SK-N-SH treated with all-trans-retinoic acid at 6 μM for 48 hours (cell line): ENCODE measurements around the gene ADARB2.

ENCODE experiments used
- ATAC-seq: fragments of 200-7000 bp; cut with Tn5 transposase; 3 replicates; pipeline ENCODE4 v1.9.1; 2020; ENCODE audit warnings: mild to moderate bottlenecking, moderate library complexity
- ARNTL ChIP-seq: fragments of 450-650 bp; formaldehyde crosslinking; IDR thresholded peaks from 2 replicates; pipeline ENCODE4 v1.5.0; 2020; ENCODE audit warnings: low read depth, mild to moderate bottlenecking, moderate library complexity, borderline replicate concordance
- CSDC2 ChIP-seq: fragments of 250-450 bp; sonication (Bioruptor Pico); IDR thresholded peaks from 2 replicates; pipeline ENCODE4 v1.5.0; 2020; ENCODE audit warnings: mild to moderate bottlenecking, moderate library complexity
- ESRRG ChIP-seq: fragments of 250-450 bp; sonication (Bioruptor Pico); IDR thresholded peaks from 2 replicates; pipeline ENCODE4 v1.6.1; 2021; ENCODE audit warnings: mild to moderate bottlenecking
- GLIS3 ChIP-seq: fragments of 250-450 bp; sonication (Bioruptor Pico); IDR thresholded peaks from 2 replicates; pipeline ENCODE4 v1.5.0; 2020; ENCODE audit warnings: mild to moderate bottlenecking, moderate library complexity
- ISL1 ChIP-seq: fragments of 250-450 bp; sonication (Bioruptor Pico); IDR thresholded peaks from 2 replicates; pipeline ENCODE4 v2.1.2; 2022; ENCODE audit warnings: mild to moderate bottlenecking, moderate library complexity
- OSR1 ChIP-seq: fragments of 250-450 bp; sonication (Bioruptor Pico); IDR thresholded peaks from 2 replicates; pipeline ENCODE4 v1.8.0; 2022; ENCODE audit warnings: moderate library complexity, mild to moderate bottlenecking, inconsistent platforms
- PPARA ChIP-seq: fragments of 250-450 bp; sonication (Bioruptor Pico); IDR thresholded peaks from 2 replicates; pipeline ENCODE4 v1.5.0; 2020; ENCODE audit warnings: mild to moderate bottlenecking, borderline replicate concordance
- RARB ChIP-seq: fragments of 250-450 bp; sonication (Bioruptor Pico); IDR thresholded peaks from 2 replicates; pipeline ENCODE4 v1.8.0; 2021; ENCODE audit warnings: mild to moderate bottlenecking, moderate library complexity
- SNAI2 ChIP-seq: fragments of 250-450 bp; sonication (Bioruptor Pico); IDR thresholded peaks from 2 replicates; pipeline ENCODE4 v1.5.0; 2020; ENCODE audit warnings: mild to moderate bottlenecking, moderate library complexity
- TCF4 ChIP-seq: fragments of 250-450 bp; sonication (Bioruptor Pico); IDR thresholded peaks from 2 replicates; pipeline ENCODE4 v1.8.0; 2021; ENCODE audit warnings: mild to moderate bottlenecking, moderate library complexity, borderline replicate concordance
- TOX ChIP-seq: fragments of 250-450 bp; sonication (Bioruptor Pico); IDR thresholded peaks from 2 replicates; pipeline ENCODE4 v1.8.0; 2021; ENCODE audit warnings: mild to moderate bottlenecking, moderate library complexity, borderline replicate concordance
- ZC3H10 ChIP-seq: fragments of 250-450 bp; sonication (Bioruptor Pico); IDR thresholded peaks from 2 replicates; pipeline ENCODE4 v1.5.1; 2021; ENCODE audit warnings: mild to moderate bottlenecking, moderate library complexity
- ZFP30 ChIP-seq: fragments of 450-650 bp; formaldehyde crosslinking; IDR thresholded peaks from 2 replicates; pipeline ENCODE4 v1.5.0; 2022; ENCODE audit warnings: mild to moderate bottlenecking, moderate library complexity
- ZNF565 ChIP-seq: fragments of 450-650 bp; formaldehyde crosslinking; conservative IDR thresholded peaks from 2 replicates; pipeline ENCODE4 v1.5.0; 2020; ENCODE audit warnings: low read depth, mild to moderate bottlenecking, moderate library complexity
- ZNF70 ChIP-seq: fragments of 450-650 bp; formaldehyde crosslinking; IDR thresholded peaks from 2 replicates; pipeline ENCODE4 v1.5.0; 2020; ENCODE audit warnings: mild to moderate bottlenecking, moderate library complexity
- ZNF8 ChIP-seq: fragments of 450-650 bp; formaldehyde crosslinking; IDR thresholded peaks from 2 replicates; pipeline ENCODE4 v1.5.0; 2020; ENCODE audit warnings: mild to moderate bottlenecking, moderate library complexity
- TF ChIP-seq, protein P1 (sequence below): fragments of 250-450 bp; sonication (Bioruptor Pico); IDR thresholded peaks from 2 replicates; pipeline ENCODE4 v1.8.0; 2020; ENCODE audit warnings: mild to moderate bottlenecking, moderate library complexity, borderline replicate concordance
- TF ChIP-seq, protein P2 (sequence below): fragments of 250-450 bp; sonication (Bioruptor Pico); IDR thresholded peaks from 2 replicates; pipeline ENCODE4 v1.5.0; 2020; ENCODE audit warnings: mild to moderate bottlenecking, moderate library complexity
- TF ChIP-seq, protein P3 (sequence below): fragments of 250-450 bp; sonication (Bioruptor Pico); IDR thresholded peaks from 2 replicates; pipeline ENCODE4 v1.5.1; 2020; ENCODE audit warnings: low read depth, mild to moderate bottlenecking, moderate library complexity
- TF ChIP-seq, protein P4 (sequence below): fragments of 250-450 bp; sonication (Bioruptor Pico); IDR thresholded peaks from 2 replicates; pipeline ENCODE4 v1.5.1; 2021; ENCODE audit warnings: mild to moderate bottlenecking, moderate library complexity
- TF ChIP-seq, protein P5 (sequence below): fragments of 250-450 bp; sonication (Bioruptor Pico); IDR thresholded peaks from 2 replicates; pipeline ENCODE4 v1.8.0; 2021; ENCODE audit warnings: low read depth, mild to moderate bottlenecking, moderate library complexity, borderline replicate concordance

Gene ADARB2

DNA sequence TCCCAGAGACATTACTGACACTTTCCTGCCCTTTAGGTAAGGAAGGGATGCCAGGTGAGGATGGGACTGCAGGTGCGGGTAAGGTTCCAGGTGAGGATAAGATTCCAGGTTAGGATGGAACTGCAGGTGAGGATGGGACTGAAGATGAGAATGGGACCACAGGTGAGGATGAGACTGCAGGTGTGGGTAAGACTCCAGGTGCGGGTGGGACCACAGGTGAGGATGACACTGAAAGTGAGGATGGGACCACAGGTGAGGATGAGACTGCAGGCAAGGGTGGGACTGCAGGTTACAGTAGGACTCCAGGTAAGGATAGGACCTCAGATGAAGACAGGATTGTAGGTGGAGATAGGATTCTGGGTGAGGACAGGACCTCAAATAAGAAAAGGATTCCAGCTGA, 358.9 kb downstream of the ADARB2 start:
- TF ChIP-seq OSR1 (CRISPR knock-in tag) = no peak
- no peak for TF ChIP-seq PPARA
- no peak for TF ChIP-seq ZC3H10 (CRISPR knock-in tag)
- no peak for TF ChIP-seq ISL1
- ATAC-seq = no peak

DNA sequence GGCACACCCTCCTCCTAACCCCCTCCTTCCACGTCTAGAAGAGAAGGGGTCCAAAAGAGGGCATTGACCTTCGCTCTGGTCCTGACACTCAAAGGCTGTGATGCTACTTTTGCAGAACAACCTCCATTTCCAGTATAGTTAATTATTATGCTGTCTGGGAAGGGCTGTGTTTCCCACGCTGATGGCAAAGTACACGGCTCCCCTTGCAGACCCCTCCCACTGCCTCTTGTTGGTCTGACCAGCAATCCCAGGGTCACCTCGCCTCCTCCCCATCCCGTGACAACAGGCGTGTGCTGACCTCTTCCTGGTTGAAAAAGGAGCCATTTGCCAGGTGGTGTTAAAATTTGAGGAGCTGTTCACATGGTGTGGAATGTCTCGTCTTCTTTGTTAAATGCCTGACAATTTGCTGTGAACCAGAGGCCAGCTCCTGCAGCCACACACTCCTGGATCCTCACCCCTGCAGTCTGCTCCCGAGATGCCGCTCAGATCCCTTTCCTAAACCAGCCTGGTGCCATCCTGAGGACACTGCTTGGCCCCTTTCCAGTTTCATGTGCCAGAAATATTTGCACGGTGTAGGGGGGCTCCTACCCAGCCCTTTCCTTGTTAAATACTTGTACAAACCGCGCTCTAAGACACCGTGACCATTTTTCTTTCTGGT, 359.5 kb downstream of the ADARB2 start:
- no peak for ATAC-seq
- no peak for TF ChIP-seq ZNF565 (CRISPR knock-in tag)
- no peak for TF ChIP-seq OSR1 (CRISPR knock-in tag)
- no peak for TF ChIP-seq ISL1
- TF ChIP-seq SNAI2 (CRISPR knock-in tag) = no peak
- TF ChIP-seq TCF4 = no peak
- TF ChIP-seq PPARA = no peak
- no peak for TF ChIP-seq ZC3H10 (CRISPR knock-in tag)
- no peak for TF ChIP-seq ESRRG (CRISPR knock-in tag)
- no peak for TF ChIP-seq ARNTL (CRISPR knock-in tag)
- TF ChIP-seq, protein P1, sequence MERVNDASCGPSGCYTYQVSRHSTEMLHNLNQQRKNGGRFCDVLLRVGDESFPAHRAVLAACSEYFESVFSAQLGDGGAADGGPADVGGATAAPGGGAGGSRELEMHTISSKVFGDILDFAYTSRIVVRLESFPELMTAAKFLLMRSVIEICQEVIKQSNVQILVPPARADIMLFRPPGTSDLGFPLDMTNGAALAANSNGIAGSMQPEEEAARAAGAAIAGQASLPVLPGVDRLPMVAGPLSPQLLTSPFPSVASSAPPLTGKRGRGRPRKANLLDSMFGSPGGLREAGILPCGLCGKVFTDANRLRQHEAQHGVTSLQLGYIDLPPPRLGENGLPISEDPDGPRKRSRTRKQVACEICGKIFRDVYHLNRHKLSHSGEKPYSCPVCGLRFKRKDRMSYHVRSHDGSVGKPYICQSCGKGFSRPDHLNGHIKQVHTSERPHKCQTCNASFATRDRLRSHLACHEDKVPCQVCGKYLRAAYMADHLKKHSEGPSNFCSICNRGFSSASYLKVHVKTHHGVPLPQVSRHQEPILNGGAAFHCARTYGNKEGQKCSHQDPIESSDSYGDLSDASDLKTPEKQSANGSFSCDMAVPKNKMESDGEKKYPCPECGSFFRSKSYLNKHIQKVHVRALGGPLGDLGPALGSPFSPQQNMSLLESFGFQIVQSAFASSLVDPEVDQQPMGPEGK (CRISPR knock-in tag) = no peak
- TF ChIP-seq, protein P2, sequence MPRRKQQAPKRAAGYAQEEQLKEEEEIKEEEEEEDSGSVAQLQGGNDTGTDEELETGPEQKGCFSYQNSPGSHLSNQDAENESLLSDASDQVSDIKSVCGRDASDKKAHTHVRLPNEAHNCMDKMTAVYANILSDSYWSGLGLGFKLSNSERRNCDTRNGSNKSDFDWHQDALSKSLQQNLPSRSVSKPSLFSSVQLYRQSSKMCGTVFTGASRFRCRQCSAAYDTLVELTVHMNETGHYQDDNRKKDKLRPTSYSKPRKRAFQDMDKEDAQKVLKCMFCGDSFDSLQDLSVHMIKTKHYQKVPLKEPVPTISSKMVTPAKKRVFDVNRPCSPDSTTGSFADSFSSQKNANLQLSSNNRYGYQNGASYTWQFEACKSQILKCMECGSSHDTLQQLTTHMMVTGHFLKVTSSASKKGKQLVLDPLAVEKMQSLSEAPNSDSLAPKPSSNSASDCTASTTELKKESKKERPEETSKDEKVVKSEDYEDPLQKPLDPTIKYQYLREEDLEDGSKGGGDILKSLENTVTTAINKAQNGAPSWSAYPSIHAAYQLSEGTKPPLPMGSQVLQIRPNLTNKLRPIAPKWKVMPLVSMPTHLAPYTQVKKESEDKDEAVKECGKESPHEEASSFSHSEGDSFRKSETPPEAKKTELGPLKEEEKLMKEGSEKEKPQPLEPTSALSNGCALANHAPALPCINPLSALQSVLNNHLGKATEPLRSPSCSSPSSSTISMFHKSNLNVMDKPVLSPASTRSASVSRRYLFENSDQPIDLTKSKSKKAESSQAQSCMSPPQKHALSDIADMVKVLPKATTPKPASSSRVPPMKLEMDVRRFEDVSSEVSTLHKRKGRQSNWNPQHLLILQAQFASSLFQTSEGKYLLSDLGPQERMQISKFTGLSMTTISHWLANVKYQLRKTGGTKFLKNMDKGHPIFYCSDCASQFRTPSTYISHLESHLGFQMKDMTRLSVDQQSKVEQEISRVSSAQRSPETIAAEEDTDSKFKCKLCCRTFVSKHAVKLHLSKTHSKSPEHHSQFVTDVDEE (CRISPR knock-in tag) = no peak
- TF ChIP-seq, protein P3, sequence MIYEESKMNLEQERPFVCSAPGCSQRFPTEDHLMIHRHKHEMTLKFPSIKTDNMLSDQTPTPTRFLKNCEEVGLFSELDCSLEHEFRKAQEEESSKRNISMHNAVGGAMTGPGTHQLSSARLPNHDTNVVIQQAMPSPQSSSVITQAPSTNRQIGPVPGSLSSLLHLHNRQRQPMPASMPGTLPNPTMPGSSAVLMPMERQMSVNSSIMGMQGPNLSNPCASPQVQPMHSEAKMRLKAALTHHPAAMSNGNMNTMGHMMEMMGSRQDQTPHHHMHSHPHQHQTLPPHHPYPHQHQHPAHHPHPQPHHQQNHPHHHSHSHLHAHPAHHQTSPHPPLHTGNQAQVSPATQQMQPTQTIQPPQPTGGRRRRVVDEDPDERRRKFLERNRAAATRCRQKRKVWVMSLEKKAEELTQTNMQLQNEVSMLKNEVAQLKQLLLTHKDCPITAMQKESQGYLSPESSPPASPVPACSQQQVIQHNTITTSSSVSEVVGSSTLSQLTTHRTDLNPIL = no peak
- no peak for TF ChIP-seq GLIS3 (CRISPR knock-in tag)
- no peak for TF ChIP-seq TOX (CRISPR knock-in tag)
- TF ChIP-seq, protein P4, sequence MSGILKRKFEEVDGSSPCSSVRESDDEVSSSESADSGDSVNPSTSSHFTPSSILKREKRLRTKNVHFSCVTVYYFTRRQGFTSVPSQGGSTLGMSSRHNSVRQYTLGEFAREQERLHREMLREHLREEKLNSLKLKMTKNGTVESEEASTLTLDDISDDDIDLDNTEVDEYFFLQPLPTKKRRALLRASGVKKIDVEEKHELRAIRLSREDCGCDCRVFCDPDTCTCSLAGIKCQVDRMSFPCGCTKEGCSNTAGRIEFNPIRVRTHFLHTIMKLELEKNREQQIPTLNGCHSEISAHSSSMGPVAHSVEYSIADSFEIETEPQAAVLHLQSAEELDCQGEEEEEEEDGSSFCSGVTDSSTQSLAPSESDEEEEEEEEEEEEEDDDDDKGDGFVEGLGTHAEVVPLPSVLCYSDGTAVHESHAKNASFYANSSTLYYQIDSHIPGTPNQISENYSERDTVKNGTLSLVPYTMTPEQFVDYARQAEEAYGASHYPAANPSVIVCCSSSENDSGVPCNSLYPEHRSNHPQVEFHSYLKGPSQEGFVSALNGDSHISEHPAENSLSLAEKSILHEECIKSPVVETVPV = no peak
- TF ChIP-seq ZNF8 = no peak
- TF ChIP-seq RARB (CRISPR knock-in tag) = no peak
- no peak for TF ChIP-seq ZNF70 (CRISPR knock-in tag)
- TF ChIP-seq, protein P5, sequence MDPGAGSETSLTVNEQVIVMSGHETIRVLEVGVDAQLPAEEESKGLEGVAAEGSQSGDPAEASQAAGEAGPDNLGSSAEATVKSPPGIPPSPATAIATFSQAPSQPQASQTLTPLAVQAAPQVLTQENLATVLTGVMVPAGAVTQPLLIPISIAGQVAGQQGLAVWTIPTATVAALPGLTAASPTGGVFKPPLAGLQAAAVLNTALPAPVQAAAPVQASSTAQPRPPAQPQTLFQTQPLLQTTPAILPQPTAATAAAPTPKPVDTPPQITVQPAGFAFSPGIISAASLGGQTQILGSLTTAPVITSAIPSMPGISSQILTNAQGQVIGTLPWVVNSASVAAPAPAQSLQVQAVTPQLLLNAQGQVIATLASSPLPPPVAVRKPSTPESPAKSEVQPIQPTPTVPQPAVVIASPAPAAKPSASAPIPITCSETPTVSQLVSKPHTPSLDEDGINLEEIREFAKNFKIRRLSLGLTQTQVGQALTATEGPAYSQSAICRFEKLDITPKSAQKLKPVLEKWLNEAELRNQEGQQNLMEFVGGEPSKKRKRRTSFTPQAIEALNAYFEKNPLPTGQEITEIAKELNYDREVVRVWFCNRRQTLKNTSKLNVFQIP (CRISPR knock-in tag) = no peak
- TF ChIP-seq ZFP30 (CRISPR knock-in tag) = no peak
- TF ChIP-seq, all 23 proteins: peak for 0

DNA sequence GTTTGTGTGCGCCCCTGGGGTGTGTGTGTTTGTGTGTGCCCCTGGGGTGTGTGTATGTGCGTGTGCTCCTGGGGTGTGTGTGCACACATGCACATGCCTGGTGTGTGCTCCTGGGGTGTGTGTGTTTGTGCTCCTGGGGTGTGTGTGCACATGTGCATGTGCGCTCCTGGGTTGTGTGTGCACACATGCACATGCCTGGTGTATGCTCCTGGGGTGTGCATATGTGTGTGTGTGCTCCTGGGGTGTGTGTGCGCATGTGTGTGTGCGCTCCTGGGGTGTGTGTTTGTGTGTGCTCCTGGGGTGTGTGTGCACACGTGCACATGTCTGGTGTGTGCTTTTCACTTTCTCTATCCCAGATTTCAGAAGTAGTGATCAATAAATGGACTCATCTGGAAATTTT, 360.1 kb downstream of the ADARB2 start:
- ATAC-seq = no peak
- TF ChIP-seq SNAI2 (CRISPR knock-in tag) (no peak), RARB (CRISPR knock-in tag) (no peak), TCF4 (no peak), OSR1 (CRISPR knock-in tag) (no peak), ZNF8 (no peak), PPARA (no peak), ARNTL (CRISPR knock-in tag) (no peak), TOX (CRISPR knock-in tag) (no peak), CSDC2 (CRISPR knock-in tag) (no peak), ZNF565 (CRISPR knock-in tag) (no peak), ESRRG (CRISPR knock-in tag) (no peak), GLIS3 (CRISPR knock-in tag) (no peak), ISL1 (no peak)
- TF ChIP-seq, protein P1 (CRISPR knock-in tag) = no peak
- TF ChIP-seq, protein P3 = no peak
